HFFc6 (cell line): Measurements from ENCODE around the gene PDE6H. TPM values are rescaled to one million over a fixed set of nuclear protein-coding genes. Genes with fewer than 3 reads are reported as not detected.

Experiments used
- DNase-seq: peaks from one replicate; pipeline ENCODE4 v3.0.0-alpha.2; 2018
- H3K27ac Mint-ChIP-seq: 2 replicates; pipeline ENCODE4 v1.8.0; 2020; ENCODE audit warnings: mild to moderate bottlenecking, mixed read lengths
- H3K27me3 Mint-ChIP-seq: 2 replicates; pipeline ENCODE4 v1.8.0; 2021; ENCODE audit warnings: mild to moderate bottlenecking, moderate library complexity, mixed read lengths; ENCODE audit not compliant: insufficient read depth
- H3K36me3 Mint-ChIP-seq: 2 replicates; pipeline ENCODE4 v1.8.0; 2021; ENCODE audit warnings: low read depth, mixed read lengths
- H3K4me1 Mint-ChIP-seq: 2 replicates; pipeline ENCODE4 v1.8.0; 2020; ENCODE audit warnings: low read depth, mixed read lengths
- H3K4me3 Mint-ChIP-seq: 2 replicates; pipeline ENCODE4 v1.8.0; 2020; ENCODE audit warnings: mild to moderate bottlenecking, moderate library complexity, mixed read lengths
- H3K9me3 Mint-ChIP-seq: 2 replicates; pipeline ENCODE4 v1.8.0; 2020; ENCODE audit warnings: mild to moderate bottlenecking, mixed read lengths
- CTCF ChIP-seq: fragments of 200-600 bp; sonication (generic); IDR thresholded peaks from 2 replicates; pipeline ENCODE4 v1.5.0; 2021; ENCODE audit warnings: antibody characterized with exemption, mild to moderate bottlenecking
- total RNA-seq, 6 experiments: library from RNA; stranded (reverse); fragmentation: NEBNext Ultra II Directional; extraction: Animal tissue kit (Norgen Biotek cat#: 25700); gene quantifications; 2 replicates in 1 of 6; 3 replicates in 5 of 6; pipeline ENCODE4 v1.2.3, GENCODE V29; 2021

Gene PDE6H
- total RNA-seq, 6 experiments from 2014 or later: not detected

GRCh38 chr12:14937014-14937413 is 35.8 kb upstream of the PDE6H start:
- TF ChIP-seq CTCF: peak; percentile 33; the same call in 1 of the 2 replicates
- no peak for DNase-seq
- Mint-ChIP-seq H3K27ac (no peak overlapping the region), H3K9me3 (no peaks in the 10 kb centered on the region), H3K4me1 (peaks cover 4% of the 10 kb centered on the region; the same call in 1 of the 2 replicates), H3K4me3 (no peak overlapping the region), H3K27me3 (peaks cover 6% of the 10 kb centered on the region), H3K36me3 (no peaks in the 10 kb centered on the region)

- H3K36me3 Mint-ChIP-seq: no peaks in the 10 kb centered on the region
- H3K4me3 Mint-ChIP-seq: no peak overlapping the region
- no peaks in the 10 kb centered on the region for H3K4me1 Mint-ChIP-seq
- no peak overlapping the region for H3K27ac Mint-ChIP-seq
- DNase-seq: no peak
- H3K9me3 Mint-ChIP-seq: no peaks in the 10 kb centered on the region
- peak; percentile 45 for TF ChIP-seq CTCF
- peaks cover 3% of the 10 kb centered on the region for H3K27me3 Mint-ChIP-seq
Observed at GRCh38 chr12:14937689-14938088, 35.2 kb upstream of the PDE6H start.

- H3K4me1 Mint-ChIP-seq: no peaks in the 10 kb centered on the region
- H3K36me3 Mint-ChIP-seq: no peaks in the 10 kb centered on the region
- no peaks in the 10 kb centered on the region for H3K9me3 Mint-ChIP-seq
- DNase-seq: no peak
- no peak for TF ChIP-seq CTCF
- no peak within 1 kb of the TSS for H3K4me3 Mint-ChIP-seq
- H3K27ac Mint-ChIP-seq: no peak within 1 kb of the TSS
- peaks cover 3% of the 10 kb centered on the region for H3K27me3 Mint-ChIP-seq
Observed at GRCh38 chr12:14938301-14938700, 34.5 kb upstream of the PDE6H start, which contains the start of gene ERP27. TSS of gene ERP27 (minus strand) at chr12:14938537. CDS start at chr12:14938508, 29 bp downstream.

GRCh38 chr12:14941369-14941768 is 31.5 kb upstream of the PDE6H start:
- no peak for TF ChIP-seq CTCF
- no peak overlapping the region for H3K4me3 Mint-ChIP-seq

GRCh38 chr12:14942196-14942931 is 30.5 kb upstream of the PDE6H start:
- no peak overlapping the region for H3K27ac Mint-ChIP-seq
- TF ChIP-seq CTCF: no peak
- H3K36me3 Mint-ChIP-seq: no peaks in the 10 kb centered on the region
- no peaks in the 10 kb centered on the region for H3K9me3 Mint-ChIP-seq
- H3K27me3 Mint-ChIP-seq: peaks cover 3% of the 10 kb centered on the region
- no peak overlapping the region for H3K4me3 Mint-ChIP-seq
- no peak for DNase-seq
- peaks cover 9% of the 10 kb centered on the region; the same call in 1 of the 2 replicates for H3K4me1 Mint-ChIP-seq

More at GRCh38 chr12:14941369-14941768, 31.5 kb upstream of the PDE6H start:
- Mint-ChIP-seq H3K4me1 (no peaks in the 10 kb centered on the region), H3K27me3 (peaks cover 3% of the 10 kb centered on the region), H3K9me3 (no peaks in the 10 kb centered on the region), H3K27ac (no peak overlapping the region), H3K36me3 (no peaks in the 10 kb centered on the region)
- no peak for DNase-seq
